Sigmoid colon (tissue), 7 donors: Measurements from ENCODE around the gene SEPTIN11. TPM values are rescaled to one million over a fixed set of nuclear protein-coding genes. Genes with fewer than 3 reads are reported as not detected.

Experiments
- DNase-seq: peaks from one replicate; pipeline ENCODE4 v3.0.0-alpha.2; 2019
- H3K27ac ChIP-seq, 4 donors: fragments of 200-600 bp; sonication (generic); one replicate each; pipeline ENCODE4 v1.5.1; 2016 to 2019; ENCODE audit warnings: mild to moderate bottlenecking in 1 of 4
- H3K27me3 ChIP-seq, 3 donors: fragments of 200-600 bp; sonication (generic); one replicate each; pipeline ENCODE4 v1.5.1; 2019; ENCODE audit warnings: mild to moderate bottlenecking in 1 of 3
- H3K36me3 ChIP-seq, 4 donors: fragments of 200-600 bp; sonication (generic); one replicate each; pipeline ENCODE4 v1.5.1; 2016 to 2019
- H3K4me1 ChIP-seq, 4 donors: fragments of 200-600 bp; sonication (generic); one replicate each; pipeline ENCODE4 v1.5.1; 2017 to 2019
- H3K4me3 ChIP-seq, 4 donors: fragments of 200-600 bp; sonication (generic); one replicate each; pipeline ENCODE4 v1.5.1; 2017 to 2019; ENCODE audit warnings: mild to moderate bottlenecking in 2 of 4, moderate library complexity in 1 of 4
- H3K9me3 ChIP-seq, 4 donors: fragments of 200-600 bp in 3 of 4; sonication (generic) in 3 of 4; one replicate each; pipeline versions ENCODE4 v1.5.1 to v1.6.1; 2013 to 2019
- EP300 ChIP-seq, 4 donors: sonication (generic); formaldehyde crosslinking; IDR thresholded peaks; one replicate each; pipeline ENCODE4 v1.6.1; 2017; ENCODE audit warnings: antibody characterized with exemption in 4 of 4
- POLR2A ChIP-seq, 2 donors: fragments of 450-650 bp; IDR thresholded peaks; one replicate each; pipeline ENCODE4 v1.6.1; 2016; ENCODE audit warnings: antibody characterized with exemption in 2 of 2, mild to moderate bottlenecking in 2 of 2, moderate library complexity in 2 of 2
- POLR2AphosphoS5 ChIP-seq, 4 donors: sonication (generic); formaldehyde crosslinking; IDR thresholded peaks; one replicate each; pipeline ENCODE4 v1.6.1; 2017; ENCODE audit warnings: antibody characterized with exemption in 4 of 4
- WGBS, 2 donors: extraction: QIAGEN DNeasy Blood & Tissue Kit; methylation state at CpG; one replicate each; pipeline ENCODE4 v1.1.7; 2013; 5-methylcytosine and 5-hydroxymethylcytosine counted together
- intact Hi-C: fragments of 100-400 bp; cut with DNase I; formaldehyde crosslinking; loops from one replicate; pipeline ENCODE4 v1.15.1; 2023
- polyA plus RNA-seq, 3 donors: library from polyadenylated mRNA; stranded (reverse); fragments of 200-250 nt; gene quantifications; one replicate each; pipeline ENCODE4 v1.2.3, GENCODE V29; 2013
- total RNA-seq, 4 donors: library from RNA; depleted of rRNA; stranded (reverse); fragments of >200 nt; gene quantifications; one replicate each; pipeline ENCODE4 v1.1.0, GENCODE V29; 2016
- TF ChIP-seq, protein P1 (sequence below), 4 experiments: fragments of 450-650 bp in 3 of 4; fragments of 200-600 bp in 1 of 4; IDR thresholded peaks; one replicate each; pipeline ENCODE4 v1.5.1; 2016 to 2019; ENCODE audit warnings: antibody characterized with exemption in 4 of 4, mild to moderate bottlenecking in 3 of 4, moderate library complexity in 2 of 4
- donor health status: healthy with polysubstance abuse.
- donor health status: Bipolar disorder and iron deficiency.
- donor health status: healthy.

SEPTIN11 gene
- total RNA-seq: 100 to 1,000 TPM in 2 of 4 donors, 10 to 100 TPM in 2; 43.0 to 143 (median 107) TPM
- 10 to 100 TPM; 36.4 to 46.2 (median 46.0) TPM for polyA plus RNA-seq

DNA sequence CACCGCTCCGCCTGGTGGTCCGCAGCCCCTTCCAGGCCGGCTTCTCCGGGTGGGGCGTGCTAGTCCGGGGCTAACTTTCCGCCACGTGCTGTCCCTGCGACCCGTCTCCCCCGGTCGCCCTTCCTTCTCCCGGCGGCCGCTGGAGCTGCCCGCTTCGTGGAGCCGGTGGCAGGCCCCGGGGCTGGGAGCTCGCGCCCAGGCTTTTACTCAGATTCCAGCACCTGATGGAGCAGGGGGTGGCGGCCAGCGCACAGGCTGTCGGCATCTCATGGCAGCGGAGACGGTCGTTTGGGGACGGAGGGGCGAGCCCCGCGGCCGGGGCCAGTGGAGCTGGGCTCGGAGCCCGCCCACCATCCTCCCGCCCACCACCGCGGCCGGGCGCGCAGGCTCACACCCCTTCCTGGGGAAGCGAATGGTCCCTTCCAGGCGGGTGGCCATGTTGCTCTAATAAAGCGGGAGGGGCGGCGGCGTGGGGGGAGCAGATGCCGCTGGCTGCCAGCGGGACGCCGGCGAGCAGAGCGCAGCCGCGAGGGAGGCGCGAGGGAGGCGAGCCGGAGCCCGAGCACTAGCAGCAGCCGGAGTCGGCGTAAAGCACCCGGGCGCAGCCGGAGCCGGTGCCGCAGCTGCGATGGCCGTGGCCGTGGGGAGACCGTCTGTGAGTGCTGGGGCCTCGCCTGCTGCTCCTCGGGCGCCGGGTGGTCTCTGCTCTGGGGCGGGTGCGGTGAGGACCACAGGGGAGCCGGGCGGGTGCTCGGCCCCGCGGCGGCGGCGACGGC lies at the start of gene SEPTIN11:
SEPTIN11 (plus strand) TSS at position 477 of the 776 bp plus-strand sequence; CDS start at position 629, 152 bp downstream.
- Histone ChIP-seq H3K36me3 (no peaks in the 10 kb centered on the region), H3K27ac (peak within 1 kb of the TSS; percentile 87 to 95 (median 92)), H3K27me3 (no peaks in the 10 kb centered on the region), H3K4me1 (peaks cover 2 to 27% (median 16%) of the 10 kb centered on the region in 4 donors), H3K9me3 (no peaks in the 10 kb centered on the region), H3K4me3 (peak within 1 kb of the TSS; percentile 70 to 87 (median 78))
- DNase-seq: peak; percentile 97
- TF ChIP-seq EP300 (IDR thresholded peaks at IDR 0.05) (no peak), POLR2A (IDR thresholded peaks at IDR 0.05) (peak; percentile 52 to 64), POLR2AphosphoS5 (IDR thresholded peaks at IDR 0.05) (peak; percentile 80 to 95 (median 92))
- TF ChIP-seq, protein P1, sequence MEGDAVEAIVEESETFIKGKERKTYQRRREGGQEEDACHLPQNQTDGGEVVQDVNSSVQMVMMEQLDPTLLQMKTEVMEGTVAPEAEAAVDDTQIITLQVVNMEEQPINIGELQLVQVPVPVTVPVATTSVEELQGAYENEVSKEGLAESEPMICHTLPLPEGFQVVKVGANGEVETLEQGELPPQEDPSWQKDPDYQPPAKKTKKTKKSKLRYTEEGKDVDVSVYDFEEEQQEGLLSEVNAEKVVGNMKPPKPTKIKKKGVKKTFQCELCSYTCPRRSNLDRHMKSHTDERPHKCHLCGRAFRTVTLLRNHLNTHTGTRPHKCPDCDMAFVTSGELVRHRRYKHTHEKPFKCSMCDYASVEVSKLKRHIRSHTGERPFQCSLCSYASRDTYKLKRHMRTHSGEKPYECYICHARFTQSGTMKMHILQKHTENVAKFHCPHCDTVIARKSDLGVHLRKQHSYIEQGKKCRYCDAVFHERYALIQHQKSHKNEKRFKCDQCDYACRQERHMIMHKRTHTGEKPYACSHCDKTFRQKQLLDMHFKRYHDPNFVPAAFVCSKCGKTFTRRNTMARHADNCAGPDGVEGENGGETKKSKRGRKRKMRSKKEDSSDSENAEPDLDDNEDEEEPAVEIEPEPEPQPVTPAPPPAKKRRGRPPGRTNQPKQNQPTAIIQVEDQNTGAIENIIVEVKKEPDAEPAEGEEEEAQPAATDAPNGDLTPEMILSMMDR (IDR thresholded peaks at IDR 0.05): no peak
- intact Hi-C loops: loop anchor here (2.0 to 10.0 kb wide), 4 partner anchors 108 to 435 kb away; partner anchors contain the start of genes CCNG2 and CCNI
- WGBS, 2 donors: 0 to 1% methylated on average over 87 of the region's 87 CpGs

DNA sequence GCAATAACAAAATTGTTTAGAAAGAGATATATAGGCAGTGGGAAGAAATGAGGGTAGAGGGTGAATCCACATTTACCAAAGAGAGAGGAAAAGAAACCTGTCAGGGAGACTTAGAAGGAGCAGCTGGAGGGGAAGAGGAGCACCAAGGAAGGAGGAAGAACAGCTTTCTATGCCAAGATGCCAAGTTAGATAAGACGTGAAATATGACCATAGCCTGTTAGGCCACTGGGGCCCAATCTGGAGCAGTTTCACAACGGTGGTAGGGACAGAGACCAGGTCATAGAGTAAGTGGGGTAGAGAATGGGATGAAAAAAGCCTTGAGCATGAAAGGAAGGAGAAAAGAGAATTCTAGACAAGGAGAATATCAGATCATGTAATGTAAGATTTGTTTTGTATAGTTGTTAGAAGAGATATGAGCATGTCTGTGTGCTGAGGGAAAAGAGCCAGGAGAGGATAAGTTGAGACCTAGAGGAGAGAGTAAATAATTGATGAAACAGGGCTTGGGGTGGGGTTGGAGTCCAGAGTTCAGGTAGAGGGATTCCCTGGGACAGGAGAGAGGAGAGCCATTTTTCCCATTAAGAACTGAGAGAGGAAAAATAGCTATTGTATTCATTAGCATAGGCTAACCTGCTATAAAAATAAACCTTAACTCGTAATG lies 47.2 kb upstream of the SEPTIN11 start:
- TF ChIP-seq POLR2AphosphoS5 (IDR thresholded peaks at IDR 0.05) (no peak), EP300 (IDR thresholded peaks at IDR 0.05) (no peak), POLR2A (IDR thresholded peaks at IDR 0.05) (no peak)
- TF ChIP-seq, protein P1 (IDR thresholded peaks at IDR 0.05): no peak

DNA sequence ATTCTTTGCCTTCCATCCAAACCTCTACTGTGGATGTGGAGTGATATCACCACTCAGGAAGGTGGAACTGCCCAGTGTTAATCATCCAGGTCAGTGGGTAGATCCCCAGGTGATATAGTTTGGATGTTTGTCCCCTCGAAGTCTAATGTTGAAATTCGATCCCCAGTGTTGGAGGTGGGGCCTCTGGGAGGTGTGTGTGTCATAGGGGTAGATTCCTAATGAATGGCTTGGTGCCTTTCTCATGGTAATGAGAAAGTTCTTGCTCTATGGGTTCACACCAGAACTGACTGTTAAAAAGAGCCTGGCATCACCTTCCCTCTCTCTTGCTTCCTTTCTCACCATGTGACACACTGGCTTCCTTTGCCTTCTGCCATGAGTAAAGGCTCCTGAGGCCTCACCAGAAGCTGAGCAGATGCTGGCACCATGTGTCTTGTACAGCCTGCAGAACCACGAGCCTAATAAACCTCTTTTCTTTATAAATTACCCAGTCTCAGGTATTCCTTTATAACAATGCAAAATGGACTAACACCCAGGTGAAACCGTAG lies 44.8 kb upstream of the SEPTIN11 start:
- no peak for DNase-seq
- H3K36me3 ChIP-seq: no peaks in the 10 kb centered on the region
- no peak overlapping the region for H3K27ac ChIP-seq
- intact Hi-C loops: no loop called here
- 84 to 94% methylated on average over 4 of the region's 4 CpGs for WGBS, 2 donors
- no peak for TF ChIP-seq POLR2A (IDR thresholded peaks at IDR 0.05)
- TF ChIP-seq, protein P1 (IDR thresholded peaks at IDR 0.05): no peak
- no peak for TF ChIP-seq EP300 (IDR thresholded peaks at IDR 0.05)
- no peak for TF ChIP-seq POLR2AphosphoS5 (IDR thresholded peaks at IDR 0.05)
- peaks cover 0 to 9% (median 0%) of the 10 kb centered on the region in 4 donors for H3K4me1 ChIP-seq
- no peak overlapping the region for H3K4me3 ChIP-seq
- H3K9me3 ChIP-seq: no peaks in the 10 kb centered on the region
- no peaks in the 10 kb centered on the region for H3K27me3 ChIP-seq

More for the DNA sequence above, 47.2 kb upstream of the SEPTIN11 start:
- Histone ChIP-seq H3K27ac (no peak overlapping the region), H3K4me1 (peaks cover 0 to 18% (median 10%) of the 10 kb centered on the region in 4 donors), H3K4me3 (no peak overlapping the region), H3K36me3 (no peaks in the 10 kb centered on the region), H3K27me3 (peaks cover 7 to 13% (median 8%) of the 10 kb centered on the region in 3 donors), H3K9me3 (no peaks in the 10 kb centered on the region)
- intact Hi-C loops: no loop called here
- DNase-seq: no peak
- WGBS, 2 donors: 16 to 57% methylated on average over 3 of the region's 3 CpGs

DNA sequence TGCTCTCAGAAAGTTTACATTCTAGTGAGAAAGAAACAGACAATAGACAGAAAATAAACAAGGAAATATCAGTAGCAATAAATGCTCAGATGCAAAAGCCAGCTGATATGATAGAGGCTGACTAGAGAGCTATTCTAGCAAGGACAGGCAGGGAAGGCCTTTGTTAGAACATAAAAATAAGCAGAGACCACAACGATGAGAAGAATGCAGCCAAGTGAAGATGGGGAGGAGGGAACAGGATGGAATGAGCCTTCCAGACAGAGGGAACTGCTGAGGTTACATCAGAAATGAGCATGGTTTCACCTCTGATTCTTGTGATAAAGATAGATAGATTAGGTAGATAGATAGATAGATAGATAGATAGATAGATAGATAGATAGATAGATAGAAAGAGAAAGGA lies 44.0 kb upstream of the SEPTIN11 start:
- Histone ChIP-seq H3K27me3 (no peaks in the 10 kb centered on the region), H3K27ac (no peak overlapping the region), H3K9me3 (no peaks in the 10 kb centered on the region), H3K4me1 (peaks cover 0 to 9% (median 0%) of the 10 kb centered on the region in 4 donors), H3K36me3 (no peaks in the 10 kb centered on the region), H3K4me3 (no peak overlapping the region)
- intact Hi-C loops: no loop called here
- TF ChIP-seq, protein P1 (IDR thresholded peaks at IDR 0.05): no peak
- no peak for DNase-seq
- 59 to 64% methylated on average over 1 of the region's 1 CpG for WGBS, 2 donors
